MG63 (cell line): ENCODE results near the gene ARHGAP40. TPM values are rescaled to one million over a fixed set of nuclear protein-coding genes. Genes with fewer than 3 reads are reported as not detected.

Source experiments
- DNase-seq: peaks from one replicate; pipeline ENCODE4 v3.0.0-alpha.2; 2020
- H3K27me3 ChIP-seq: fragments of 250-450 bp; sonication (Bioruptor Pico); 2 replicates; pipeline ENCODE4 v1.5.1; 2020; ENCODE audit warnings: mild to moderate bottlenecking, moderate library complexity
- H3K36me3 ChIP-seq: fragments of 250-450 bp; sonication (Bioruptor Pico); 2 replicates; pipeline ENCODE4 v1.5.1; 2020; ENCODE audit warnings: mild to moderate bottlenecking, moderate library complexity
- H3K4me3 ChIP-seq: fragments of 250-450 bp; sonication (Bioruptor Pico); 2 replicates; pipeline ENCODE4 v1.5.1; 2020; ENCODE audit warnings: mild to moderate bottlenecking, moderate library complexity
- H3K9me3 ChIP-seq: fragments of 250-450 bp; sonication (Bioruptor Pico); 2 replicates; pipeline ENCODE4 v1.5.1; 2020; ENCODE audit warnings: mild to moderate bottlenecking, moderate library complexity
- total RNA-seq: library from RNA; depleted of rRNA; stranded (reverse); fragments of >200 nt; shearing (Covaris generic); gene quantifications from 2 replicates; pipeline ENCODE4 v1.2.3, GENCODE V29; 2014; ENCODE audit warnings: low replicate concordance

ARHGAP40 gene
- total RNA-seq, 1 experiment from 2014 or later, result not detected

- H3K27me3 ChIP-seq, result peaks cover 8% of the 10 kb centered on the region; the same call in 1 of the 2 replicates
- DNase-seq, result no peak
- H3K4me3 ChIP-seq, result no peak overlapping the region
- no peaks in the 10 kb centered on the region for H3K36me3 ChIP-seq
- 0 out of 2 replicates have a peak, but pooled peaks cover 1% of the 10 kb centered on the region for H3K9me3 ChIP-seq
Measured at GRCh38 chr20:38629979-38630378, 28.4 kb downstream of the ARHGAP40 start.

GRCh38 chr20:38630727-38631126 is 29.1 kb downstream of the ARHGAP40 start:
- no peak for DNase-seq

GRCh38 chr20:38631155-38632022 is 29.8 kb downstream of the ARHGAP40 start:
- Histone ChIP-seq H3K4me3 (no peak overlapping the region), H3K36me3 (no peaks in the 10 kb centered on the region), H3K9me3 (peaks cover 8% of the 10 kb centered on the region; the same call in 1 of the 2 replicates), H3K27me3 (peaks cover 9% of the 10 kb centered on the region; the same call in 1 of the 2 replicates)
- no peak for DNase-seq

More at GRCh38 chr20:38630727-38631126, 29.1 kb downstream of the ARHGAP40 start:
- Histone ChIP-seq H3K27me3 (peaks cover 9% of the 10 kb centered on the region; the same call in 1 of the 2 replicates), H3K4me3 (no peak overlapping the region), H3K9me3 (peaks cover 6% of the 10 kb centered on the region; the same call in 1 of the 2 replicates), H3K36me3 (no peaks in the 10 kb centered on the region)

- H3K36me3 ChIP-seq, result no peaks in the 10 kb centered on the region
- no peak overlapping the region for H3K4me3 ChIP-seq
- peak; percentile 54 for DNase-seq
- peaks cover 8% of the 10 kb centered on the region; the same call in 1 of the 2 replicates for H3K9me3 ChIP-seq
- peaks cover 9% of the 10 kb centered on the region; the same call in 1 of the 2 replicates for H3K27me3 ChIP-seq
Measured at GRCh38 chr20:38633577-38634093, 32.0 kb downstream of the ARHGAP40 start.

- Histone ChIP-seq H3K36me3 (no peaks in the 10 kb centered on the region), H3K9me3 (peaks cover 8% of the 10 kb centered on the region; the same call in 1 of the 2 replicates), H3K4me3 (no peak overlapping the region), H3K27me3 (peaks cover 9% of the 10 kb centered on the region)
- DNase-seq, result peak; percentile 67
Measured at GRCh38 chr20:38635721-38636288, 34.2 kb downstream of the ARHGAP40 start.

- H3K27me3 ChIP-seq, result peaks cover 20% of the 10 kb centered on the region
- no peak overlapping the region for H3K4me3 ChIP-seq
- H3K36me3 ChIP-seq, result no peaks in the 10 kb centered on the region
- peaks cover 2% of the 10 kb centered on the region; the same call in 1 of the 2 replicates for H3K9me3 ChIP-seq
- DNase-seq, result no peak
Measured at GRCh38 chr20:38640521-38640920, 38.9 kb downstream of the ARHGAP40 start.

- Histone ChIP-seq H3K36me3 (no peaks in the 10 kb centered on the region), H3K9me3 (no peaks in the 10 kb centered on the region), H3K27me3 (peaks cover 36% of the 10 kb centered on the region), H3K4me3 (no peak overlapping the region)
- DNase-seq, result no peak
Measured at GRCh38 chr20:38642498-38642897, 40.9 kb downstream of the ARHGAP40 start.

GRCh38 chr20:38644588-38645260 is 43.1 kb downstream of the ARHGAP40 start:
- peaks cover 44% of the 10 kb centered on the region for H3K27me3 ChIP-seq
- no peak overlapping the region for H3K4me3 ChIP-seq
- H3K9me3 ChIP-seq, result no peaks in the 10 kb centered on the region
- H3K36me3 ChIP-seq, result no peaks in the 10 kb centered on the region
- no peak for DNase-seq

- peaks cover 45% of the 10 kb centered on the region for H3K27me3 ChIP-seq
- no peaks in the 10 kb centered on the region for H3K36me3 ChIP-seq
- no peak for DNase-seq
- no peaks in the 10 kb centered on the region for H3K9me3 ChIP-seq
- no peak overlapping the region for H3K4me3 ChIP-seq
Measured at GRCh38 chr20:38645351-38645750, 43.7 kb downstream of the ARHGAP40 start.

- H3K4me3 ChIP-seq, result peak overlapping the region; percentile 21; the same call in 1 of the 2 replicates
- H3K36me3 ChIP-seq, result no peaks in the 10 kb centered on the region
- peak; percentile 65 for DNase-seq
- no peaks in the 10 kb centered on the region for H3K9me3 ChIP-seq
- H3K27me3 ChIP-seq, result peaks cover 49% of the 10 kb centered on the region
Measured at GRCh38 chr20:38645980-38646858, 44.6 kb downstream of the ARHGAP40 start.

- no peak for DNase-seq
- H3K4me3 ChIP-seq, result no peak overlapping the region
- H3K9me3 ChIP-seq, result no peaks in the 10 kb centered on the region
- H3K36me3 ChIP-seq, result no peaks in the 10 kb centered on the region
- H3K27me3 ChIP-seq, result peaks cover 41% of the 10 kb centered on the region
Measured at GRCh38 chr20:38649275-38649891, 47.8 kb downstream of the ARHGAP40 start.

- DNase-seq, result no peak
- Histone ChIP-seq H3K4me3 (no peak overlapping the region), H3K27me3 (peaks cover 46% of the 10 kb centered on the region), H3K9me3 (no peaks in the 10 kb centered on the region), H3K36me3 (no peaks in the 10 kb centered on the region)
Measured at GRCh38 chr20:38650010-38650409, 48.4 kb downstream of the ARHGAP40 start.

- no peaks in the 10 kb centered on the region for H3K9me3 ChIP-seq
- H3K36me3 ChIP-seq, result no peaks in the 10 kb centered on the region
- H3K4me3 ChIP-seq, result no peak overlapping the region
- no peak for DNase-seq
- peaks cover 40% of the 10 kb centered on the region for H3K27me3 ChIP-seq
Measured at GRCh38 chr20:38651154-38651553, 49.5 kb downstream of the ARHGAP40 start.

- no peak for DNase-seq
- Histone ChIP-seq H3K9me3 (no peaks in the 10 kb centered on the region), H3K36me3 (no peaks in the 10 kb centered on the region), H3K27me3 (peaks cover 36% of the 10 kb centered on the region), H3K4me3 (no peak overlapping the region)
Measured at GRCh38 chr20:38651562-38651961, 50.0 kb downstream of the ARHGAP40 start.

- no peaks in the 10 kb centered on the region for H3K9me3 ChIP-seq
- H3K4me3 ChIP-seq, result no peak overlapping the region
- DNase-seq, result no peak
- peaks cover 32% of the 10 kb centered on the region for H3K27me3 ChIP-seq
- no peaks in the 10 kb centered on the region for H3K36me3 ChIP-seq
Measured at GRCh38 chr20:38652995-38653394, 51.4 kb downstream of the ARHGAP40 start.
